EL (cell line): Measurements from ENCODE around the gene TBL1X.
A peak's percentile ranks its signal among the peaks of the same experiment; 100 is the strongest.

ENCODE experiments used
- DNase-seq: peaks from one replicate; pipeline ENCODE4 v3.0.0-alpha.2; 2016

TBL1X gene

GRCh38 chrX:9538544-9539045 lies 73.7 kb downstream of the TBL1X start:
- no peak for DNase-seq

DNA sequence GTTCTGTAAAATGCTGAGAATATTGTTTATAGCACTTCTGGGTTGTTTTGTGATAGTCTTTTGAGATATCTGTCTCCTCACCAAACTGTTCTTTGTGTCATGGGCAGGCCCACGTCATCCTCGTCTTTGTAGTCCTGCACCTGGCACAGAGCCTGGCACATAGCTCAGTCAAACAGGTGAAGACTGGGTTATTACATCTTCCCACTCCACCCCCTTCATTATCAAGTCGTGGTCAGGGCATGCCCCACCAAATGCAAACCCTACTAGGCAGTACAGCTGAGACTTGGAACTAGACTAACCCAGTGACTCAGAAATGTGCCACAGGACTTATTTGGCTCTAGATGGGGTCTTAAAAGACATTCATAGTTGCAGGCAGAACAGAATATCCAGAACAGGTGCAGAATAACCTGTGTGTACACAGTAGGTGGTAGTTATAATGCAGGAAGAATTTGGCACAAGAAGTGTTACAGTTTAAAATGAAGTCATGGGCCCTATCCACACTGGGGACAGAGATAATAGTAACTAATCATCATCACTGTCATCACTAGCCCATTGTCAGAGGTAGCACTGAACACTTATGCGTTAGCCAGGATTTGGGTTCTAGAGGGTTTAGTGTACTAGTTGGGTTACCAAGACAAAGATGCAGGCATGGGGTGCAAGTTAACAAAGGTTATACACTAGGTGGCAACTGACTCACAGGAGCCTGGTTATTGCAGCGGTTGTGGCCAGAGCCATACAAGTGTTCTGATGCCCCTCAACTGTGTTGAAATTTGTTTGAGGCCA lies 74.9 kb downstream of the TBL1X start:
- no peak for DNase-seq

- DNase-seq = no peak
Measured at GRCh38 chrX:9542106-9542760, 77.4 kb downstream of the TBL1X start.

DNA sequence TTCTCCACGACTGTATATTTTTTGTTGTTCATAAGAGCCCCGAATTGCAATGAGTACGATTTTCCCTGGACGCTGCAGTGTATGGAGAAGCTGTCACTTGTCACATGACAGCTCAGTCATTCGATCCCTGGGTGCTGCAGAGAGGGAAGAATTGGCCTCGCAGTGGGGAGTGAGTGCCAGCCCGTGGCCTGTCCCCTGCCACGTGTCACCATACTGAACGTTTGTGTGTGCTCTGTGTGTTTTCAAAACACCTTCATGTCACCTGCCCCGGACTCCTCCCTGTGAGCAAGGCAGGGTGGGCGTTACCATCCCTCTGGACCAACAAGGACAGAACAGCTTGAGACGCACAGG lies 77.9 kb downstream of the TBL1X start:
- DNase-seq = no peak

GRCh38 chrX:9555354-9555753 lies 90.5 kb downstream of the TBL1X start:
- DNase-seq = peak; percentile 11

DNA sequence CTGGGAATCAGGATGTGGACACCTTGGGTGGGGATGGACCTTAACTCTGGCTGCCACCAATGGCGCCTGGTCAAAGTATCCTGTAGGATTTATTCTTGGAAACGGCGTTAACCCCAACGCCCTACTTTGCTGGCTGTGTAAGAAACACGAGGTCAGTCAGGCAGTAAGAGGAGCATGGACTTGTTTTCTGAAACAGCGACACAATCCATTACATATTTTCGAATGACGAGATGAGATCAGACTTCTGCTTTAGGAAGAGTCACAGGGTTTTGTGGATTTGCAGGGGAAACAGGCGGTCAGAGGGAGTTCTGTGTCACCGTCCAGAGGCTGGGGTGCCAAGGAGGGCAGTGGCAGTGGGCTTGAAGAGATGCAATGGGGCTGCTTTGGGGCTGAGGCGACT lies 92.2 kb downstream of the TBL1X start:
- no peak for DNase-seq

- DNase-seq = no peak
Measured at GRCh38 chrX:9557521-9557920, 92.7 kb downstream of the TBL1X start.

DNA sequence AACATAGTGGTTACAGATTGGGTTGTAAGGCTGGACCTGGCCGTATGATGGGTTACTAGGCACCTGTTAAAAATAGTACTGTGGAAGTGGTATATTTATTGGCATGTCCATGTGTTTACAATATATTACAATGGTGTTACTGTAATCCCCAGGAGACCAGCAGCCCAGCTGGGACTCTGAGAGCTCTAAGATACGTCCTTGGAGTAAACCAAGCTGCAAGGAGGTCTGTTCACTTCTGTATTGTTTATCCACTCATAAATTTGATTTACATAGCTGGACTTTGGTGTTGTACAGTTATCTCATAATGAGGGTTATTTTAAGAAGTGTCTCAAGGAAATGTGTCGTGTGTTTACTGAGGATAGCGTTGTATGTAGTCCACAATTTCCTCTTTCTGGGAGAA lies 93.8 kb downstream of the TBL1X start:
- DNase-seq = no peak

- no peak for DNase-seq
Measured at GRCh38 chrX:9560219-9560618, 95.4 kb downstream of the TBL1X start.

DNA sequence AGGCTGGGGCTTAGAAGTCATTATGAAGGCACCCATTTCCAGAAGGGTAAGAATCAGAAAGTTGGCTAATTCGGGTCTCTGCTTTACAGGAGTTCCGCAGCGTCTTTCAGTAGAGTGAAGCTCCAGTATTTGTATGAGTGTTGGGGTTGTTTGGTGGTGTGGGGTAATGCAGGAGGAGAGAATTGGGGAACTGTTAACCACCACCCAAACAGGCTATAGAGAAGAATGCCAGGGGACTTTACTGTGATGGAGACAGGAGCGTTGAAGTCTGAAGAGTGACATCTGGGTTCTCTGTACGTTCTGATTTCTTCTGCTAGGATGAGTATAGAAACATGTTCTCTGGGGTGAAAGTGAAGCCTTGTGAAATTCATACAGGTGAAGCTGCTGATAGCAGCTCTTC lies 96.3 kb downstream of the TBL1X start:
- no peak for DNase-seq

GRCh38 chrX:9562851-9563250 lies 98.0 kb downstream of the TBL1X start:
- DNase-seq = peak; percentile 91

- DNase-seq = peak; percentile 88
Measured at GRCh38 chrX:9566150-9566621, 101.3 kb downstream of the TBL1X start.

GRCh38 chrX:9569876-9570301 lies 105.0 kb downstream of the TBL1X start:
- no peak for DNase-seq

DNA sequence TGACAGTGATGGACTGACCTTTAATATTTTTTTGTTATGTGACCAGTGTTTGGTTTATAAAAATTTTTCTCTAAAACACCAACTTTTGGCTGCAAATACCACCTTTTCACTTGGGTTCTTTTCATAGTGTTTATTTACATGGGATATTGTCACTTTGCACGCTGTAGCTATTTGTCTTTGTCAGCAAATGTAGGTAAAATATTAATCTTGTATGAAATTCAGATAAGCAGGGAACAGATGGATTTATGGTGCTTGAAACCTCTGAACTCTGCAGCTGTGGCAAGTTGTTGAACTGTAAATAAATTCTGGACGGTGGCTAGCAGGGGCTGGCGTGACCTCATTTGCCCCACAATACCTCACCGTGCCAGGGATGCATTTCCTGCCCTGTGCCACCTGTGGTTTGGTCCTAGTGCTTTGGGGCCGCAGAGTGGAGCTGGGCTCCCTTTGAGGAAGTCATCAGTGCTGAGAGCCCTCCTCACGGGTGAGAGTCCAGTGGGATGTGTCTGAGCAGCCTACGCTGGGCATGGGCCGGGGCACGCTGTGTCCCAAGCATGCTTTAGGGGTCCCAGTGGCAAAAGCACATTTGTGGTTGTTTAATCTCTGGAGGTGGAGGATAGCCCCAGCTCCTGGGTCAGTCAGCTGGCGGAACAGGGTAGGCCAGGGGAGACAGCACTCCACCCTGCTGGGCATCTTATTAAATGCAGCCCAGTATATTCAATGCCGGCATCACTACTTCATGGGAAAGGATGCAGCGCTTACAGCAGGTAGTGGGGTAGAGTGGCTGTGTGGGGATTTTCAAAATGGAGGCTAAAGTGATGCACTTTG lies 108.6 kb downstream of the TBL1X start:
- DNase-seq = no peak

GRCh38 chrX:9576059-9576458 lies 111.2 kb downstream of the TBL1X start:
- DNase-seq = no peak

GRCh38 chrX:9577555-9577954 lies 112.7 kb downstream of the TBL1X start:
- DNase-seq = no peak

- no peak for DNase-seq
Measured at GRCh38 chrX:9578083-9578779, 113.4 kb downstream of the TBL1X start.

DNA sequence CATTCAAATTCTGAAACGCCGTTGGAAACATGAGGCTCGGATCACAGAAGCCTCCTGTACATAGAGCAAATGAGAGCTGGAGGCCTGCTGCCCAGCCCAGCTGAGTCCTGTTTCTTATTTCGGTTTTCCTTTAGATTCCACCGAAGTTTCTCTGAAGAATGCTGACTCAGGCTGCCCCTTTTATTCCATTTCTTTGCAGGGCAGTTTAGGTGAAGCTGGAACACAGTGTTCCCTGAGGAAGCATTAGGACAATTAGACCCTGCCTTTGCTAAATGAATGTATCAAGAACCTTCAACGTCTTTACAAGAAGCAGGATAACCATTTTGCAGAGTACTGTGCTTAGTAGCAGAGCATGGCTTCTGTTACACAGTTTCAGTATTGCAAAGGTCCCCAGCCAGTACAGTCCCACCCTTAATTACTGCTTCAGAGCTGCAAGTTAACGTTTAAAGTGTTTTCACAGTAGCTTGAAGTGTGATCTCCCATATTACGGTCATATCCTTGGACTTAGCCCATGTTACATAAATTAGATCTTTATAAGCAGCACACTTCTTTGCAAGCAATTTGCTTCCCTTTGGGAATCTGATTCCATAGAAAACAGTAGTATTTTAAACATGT lies 117.0 kb downstream of the TBL1X start:
- no peak for DNase-seq

DNA sequence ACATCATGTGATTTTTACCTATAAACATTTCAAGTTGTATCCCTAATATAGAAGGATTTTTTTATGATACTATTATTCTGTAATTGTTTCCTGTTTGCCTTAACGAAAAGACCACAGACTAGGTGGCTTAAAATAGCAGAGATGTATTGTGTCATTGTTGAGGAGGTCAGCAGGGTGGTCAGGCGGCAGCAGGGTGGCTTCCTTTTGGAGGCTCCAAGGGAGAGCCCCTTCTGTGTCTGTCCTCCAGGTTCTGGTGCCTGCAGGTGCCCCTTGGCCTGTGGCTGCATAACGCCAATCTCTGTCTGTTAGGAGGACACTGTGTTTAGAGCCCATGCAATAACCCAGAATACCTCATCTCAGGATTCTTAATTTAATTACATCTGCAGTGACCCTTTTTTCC lies 118.1 kb downstream of the TBL1X start:
- no peak for DNase-seq

GRCh38 chrX:9586992-9587392 lies 122.1 kb downstream of the TBL1X start:
- no peak for DNase-seq

DNA sequence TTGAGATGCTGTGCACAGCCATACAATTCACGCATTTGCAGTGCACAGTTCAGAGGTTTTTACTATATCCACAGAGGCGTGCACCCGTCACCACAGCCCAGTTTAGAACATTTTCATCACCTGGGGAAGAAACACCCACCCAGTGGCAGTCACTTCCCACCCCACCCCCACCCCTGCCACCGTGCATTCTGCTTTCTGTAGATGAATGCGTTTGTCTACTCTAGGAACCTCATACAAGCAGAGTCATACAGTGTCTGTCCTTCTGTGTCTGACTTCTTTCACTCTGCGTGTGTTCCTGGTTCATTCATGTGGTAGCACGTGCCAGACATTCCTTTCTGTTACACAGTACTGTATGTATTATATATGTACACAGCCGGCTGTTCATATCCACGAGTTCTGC lies 122.8 kb downstream of the TBL1X start:
- no peak for DNase-seq

GRCh38 chrX:9591496-9591895 lies 126.6 kb downstream of the TBL1X start:
- no peak for DNase-seq
